Activated CD8-positive, alpha-beta T cell treated with anti-CD3 and anti-CD28 coated beads for 36 hours (primary cell): ENCODE measurements around the gene PTH1R. TPM values are rescaled to one million over a fixed set of nuclear protein-coding genes. Genes with fewer than 3 reads are reported as not detected.
A peak's percentile ranks its signal among the peaks of the same experiment; 100 is the strongest.

ENCODE experiments used
- ATAC-seq: fragments of 200-7000 bp; cut with Tn5 transposase; one replicate; pipeline ENCODE4 v1.10.0; 2021; ENCODE audit warnings: mild to moderate bottlenecking, moderate library complexity
- CTCF ChIA-PET: fragments of 350-600 bp; sonication (Branson Sonifier 250); formaldehyde crosslinking; loops from one replicate; lab custom pipeline; 2021; ENCODE audit warnings: antibody characterized with exemption; lab: Charles Lee
- POLR2A ChIA-PET: fragments of 350-600 bp; sonication (Branson Sonifier 250); formaldehyde crosslinking; loops from one replicate; lab custom pipeline; 2021; ENCODE audit warnings: antibody characterized with exemption; lab: Charles Lee
- DNase-seq: peaks from one replicate; pipeline ENCODE4 v3.0.0-alpha.2; 2020
- H3K27ac Mint-ChIP-seq: one replicate; pipeline ENCODE4 v1.8.0; 2021; ENCODE audit warnings: mild to moderate bottlenecking, mixed read lengths
- H3K27me3 Mint-ChIP-seq: one replicate; pipeline ENCODE4 v1.8.0; 2021; ENCODE audit warnings: mixed read lengths
- H3K36me3 Mint-ChIP-seq: one replicate; pipeline ENCODE4 v1.8.0; 2021; ENCODE audit warnings: low read depth, mixed read lengths
- H3K4me1 Mint-ChIP-seq: one replicate; pipeline ENCODE4 v1.8.0; 2021; ENCODE audit warnings: low read depth, mixed read lengths
- H3K4me3 Mint-ChIP-seq: one replicate; pipeline ENCODE4 v1.8.0; 2021; ENCODE audit warnings: mild to moderate bottlenecking, moderate library complexity, mixed read lengths
- H3K9me3 Mint-ChIP-seq: one replicate; pipeline ENCODE4 v1.8.0; 2021; ENCODE audit warnings: mixed read lengths
- CTCF ChIP-seq: fragments of 200-600 bp; IDR thresholded peaks from one replicate; pipeline ENCODE4 v1.8.0; 2022; ENCODE audit warnings: antibody characterized with exemption, mild to moderate bottlenecking
- intact Hi-C: fragments of 100-400 bp; cut with micrococcal nuclease; formaldehyde crosslinking; loops from one replicate; pipeline ENCODE4 v1.10.0; 2022
- total RNA-seq, 2 experiments: library from RNA; stranded (reverse); gene quantifications; one replicate each; pipeline ENCODE4 v1.2.3, GENCODE V29; 2021

The PTH1R gene
- total RNA-seq, 2 experiments from 2014 or later: not detected

- intact Hi-C loops: loop anchor here (5.0 kb wide), 1 partner anchor 75 kb away; no protein-coding TSS in a partner anchor
- H3K4me3 Mint-ChIP-seq: no peak overlapping the region
- ATAC-seq (no peak), DNase-seq (no peak)
- H3K27me3 Mint-ChIP-seq: no peaks in the 10 kb centered on the region
- CTCF ChIA-PET: interaction anchor here (0.7 to 3.8 kb wide), 13 partner anchors 9 to 401 kb away, joined by 3 to 24 read pairs (median 4); partner anchors contain the start of gene NBEAL2
- no peak overlapping the region for H3K27ac Mint-ChIP-seq
- peaks cover 3% of the 10 kb centered on the region for H3K9me3 Mint-ChIP-seq
- H3K4me1 Mint-ChIP-seq: peaks cover 13% of the 10 kb centered on the region
- POLR2A ChIA-PET: interaction anchor here (1.2 to 2.5 kb wide), 2 partner anchors 13 to 361 kb away, joined by 4 to 6 read pairs; partner anchors contain the start of genes KIF9 and KLHL18
- peaks cover 61% of the 10 kb centered on the region for H3K36me3 Mint-ChIP-seq
- TF ChIP-seq CTCF: no peak
Measured at GRCh38 chr3:46922426-46922825, 44.9 kb downstream of the PTH1R start.

GRCh38 chr3:46922871-46923558, 45.5 kb downstream of the PTH1R start:
- TF ChIP-seq CTCF: no peak
- H3K36me3 Mint-ChIP-seq: peaks cover 58% of the 10 kb centered on the region
- ChIA-PET CTCF (interaction anchor here (0.6 to 3.8 kb wide), 20 partner anchors 10 to 400 kb away, joined by 3 to 24 read pairs (median 3); partner anchors contain the start of gene NBEAL2), POLR2A (interaction anchor here (1.2 to 2.5 kb wide), 2 partner anchors 13 to 360 kb away, joined by 4 to 6 read pairs; partner anchors contain the start of genes KIF9 and KLHL18)
- peak overlapping the region; percentile 67 for H3K27ac Mint-ChIP-seq
- no peak for ATAC-seq
- intact Hi-C loops: loop anchor here (5.0 kb wide), 1 partner anchor 74 kb away; no protein-coding TSS in a partner anchor
- peaks cover 17% of the 10 kb centered on the region for H3K4me1 Mint-ChIP-seq
- no peaks in the 10 kb centered on the region for H3K9me3 Mint-ChIP-seq
- DNase-seq: no peak
- H3K27me3 Mint-ChIP-seq: no peaks in the 10 kb centered on the region
- no peak overlapping the region for H3K4me3 Mint-ChIP-seq

GRCh38 chr3:46923559-46924350, 46.2 kb downstream of the PTH1R start:
- H3K36me3 Mint-ChIP-seq: peaks cover 59% of the 10 kb centered on the region
- POLR2A ChIA-PET: interaction anchor here (2.5 kb wide), 1 partner anchor 12 kb away, joined by 6 read pairs; no protein-coding TSS in a partner anchor
- peaks cover 24% of the 10 kb centered on the region for H3K4me1 Mint-ChIP-seq
- TF ChIP-seq CTCF: peak; percentile 77
- intact Hi-C loops: loop anchor here (5.0 kb wide), 1 partner anchor 74 kb away; no protein-coding TSS in a partner anchor
- CTCF ChIA-PET: interaction anchor here (0.6 to 3.8 kb wide), 21 partner anchors 10 to 128 kb away, joined by 3 to 24 read pairs (median 3); partner anchors contain the start of gene NBEAL2
- peak overlapping the region; percentile 67 for H3K27ac Mint-ChIP-seq
- no peaks in the 10 kb centered on the region for H3K27me3 Mint-ChIP-seq
- no peak overlapping the region for H3K4me3 Mint-ChIP-seq
- ATAC-seq (peak; percentile 80), DNase-seq (peak; percentile 59)
- peaks cover 3% of the 10 kb centered on the region for H3K9me3 Mint-ChIP-seq

GRCh38 chr3:46924921-46925584, 47.5 kb downstream of the PTH1R start:
- no peak for ATAC-seq
- ChIA-PET CTCF (interaction anchor here (1.2 to 3.8 kb wide), 5 partner anchors 9 to 74 kb away, joined by 3 to 24 read pairs (median 3); no protein-coding TSS in a partner anchor), POLR2A (no interaction called here)

More at GRCh38 chr3:46924921-46925584, 47.5 kb downstream of the PTH1R start:
- Mint-ChIP-seq H3K27ac (no peak overlapping the region), H3K9me3 (peaks cover 5% of the 10 kb centered on the region), H3K36me3 (peaks cover 57% of the 10 kb centered on the region), H3K4me3 (no peak overlapping the region), H3K27me3 (no peaks in the 10 kb centered on the region), H3K4me1 (peaks cover 33% of the 10 kb centered on the region)
- TF ChIP-seq CTCF: no peak
- intact Hi-C loops: loop anchor here (5.0 kb wide), 1 partner anchor 72 kb away; no protein-coding TSS in a partner anchor
- no peak for DNase-seq
